ENCODE measurements around the gene RORB. TPM values are rescaled to one million over a fixed set of nuclear protein-coding genes. Genes with fewer than 3 reads are reported as not detected.

Gene RORB
- polyA plus RNA-seq, 1 experiment: not detected

- H3K4me3 ChIP-seq (ENCODE audit: low read depth, low read length): no peak overlapping the region
- POLR2A ChIA-PET: no interaction called here
- no peaks in the 10 kb centered on the region for H3K27me3 ChIP-seq (ENCODE audit: control insufficient read depth, insufficient read depth, low read length)
- no peak for DNase-seq (ENCODE audit: low read depth)
- CTCF ChIA-PET: no interaction called here
- no peaks in the 10 kb centered on the region for H3K36me3 ChIP-seq (ENCODE audit: control insufficient read depth, insufficient read depth, low read length)
- no peak for TF ChIP-seq CTCF (IDR thresholded peaks at IDR 0.05; ENCODE audit: insufficient read depth, low read depth, low read length)
These were observed 112.7 kb downstream of the RORB start for GRCh38 chr9:74609671-74610405.

GRCh38 chr9:74610523-74611061 lies 113.5 kb downstream of the RORB start:
- DNase-seq (ENCODE audit: low read depth): no peak
- POLR2A ChIA-PET: no interaction called here

DNA sequence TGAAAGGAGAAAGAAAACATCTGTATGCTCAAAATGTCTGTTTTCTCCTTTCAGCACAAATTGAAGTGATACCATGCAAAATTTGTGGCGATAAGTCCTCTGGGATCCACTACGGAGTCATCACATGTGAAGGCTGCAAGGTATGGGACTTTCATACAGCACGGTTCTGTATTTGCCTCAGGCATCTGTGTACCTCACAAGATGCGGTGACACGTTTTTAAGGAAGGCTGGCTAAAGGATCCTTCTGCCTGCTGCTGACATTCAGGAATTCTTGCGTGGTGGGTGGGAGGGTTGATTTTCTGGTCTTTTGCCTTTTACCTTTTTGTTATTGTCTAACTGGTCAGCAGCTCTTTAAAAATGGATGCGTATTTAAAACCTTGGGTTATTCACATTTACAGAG lies 133.1 kb downstream of the RORB start:
- H3K4me3 ChIP-seq (ENCODE audit: low read depth, low read length): no peak overlapping the region

More at GRCh38 chr9:74610523-74611061, 113.5 kb downstream of the RORB start:
- CTCF ChIA-PET: no interaction called here
- Histone ChIP-seq H3K36me3 (ENCODE audit: control insufficient read depth, insufficient read depth, low read length) (no peaks in the 10 kb centered on the region), H3K27me3 (ENCODE audit: control insufficient read depth, insufficient read depth, low read length) (no peaks in the 10 kb centered on the region), H3K4me3 (ENCODE audit: low read depth, low read length) (no peak overlapping the region)
- TF ChIP-seq CTCF (IDR thresholded peaks at IDR 0.05; ENCODE audit: insufficient read depth, low read depth, low read length): no peak

GRCh38 chr9:74639112-74639511 lies 142.0 kb downstream of the RORB start:
- no peak overlapping the region for H3K4me3 ChIP-seq (ENCODE audit: low read depth, low read length)
- ChIA-PET CTCF (interaction anchor here (0.6 kb wide), 1 partner anchor 358 kb away, joined by 3 read pairs; no protein-coding TSS in a partner anchor), POLR2A (no interaction called here)
- no peaks in the 10 kb centered on the region for H3K27me3 ChIP-seq (ENCODE audit: control insufficient read depth, insufficient read depth, low read length)
- no peak for TF ChIP-seq CTCF (IDR thresholded peaks at IDR 0.05; ENCODE audit: insufficient read depth, low read depth, low read length)
- H3K36me3 ChIP-seq (ENCODE audit: control insufficient read depth, insufficient read depth, low read length): no peaks in the 10 kb centered on the region
- no peak for DNase-seq (ENCODE audit: low read depth)

More for the DNA sequence above, 133.1 kb downstream of the RORB start:
- H3K36me3 ChIP-seq (ENCODE audit: control insufficient read depth, insufficient read depth, low read length): no peaks in the 10 kb centered on the region
- no peaks in the 10 kb centered on the region for H3K27me3 ChIP-seq (ENCODE audit: control insufficient read depth, insufficient read depth, low read length)
- no peak for DNase-seq (ENCODE audit: low read depth)
- ChIA-PET POLR2A (no interaction called here), CTCF (no interaction called here)
- no peak for TF ChIP-seq CTCF (IDR thresholded peaks at IDR 0.05; ENCODE audit: insufficient read depth, low read depth, low read length)

GRCh38 chr9:74642376-74642775 lies 145.2 kb downstream of the RORB start:
- CTCF ChIA-PET: interaction anchor here (1.3 kb wide), 1 partner anchor 13 kb away, joined by 4 read pairs; no protein-coding TSS in a partner anchor
- Histone ChIP-seq H3K27me3 (ENCODE audit: control insufficient read depth, insufficient read depth, low read length) (no peaks in the 10 kb centered on the region), H3K36me3 (ENCODE audit: control insufficient read depth, insufficient read depth, low read length) (no peaks in the 10 kb centered on the region), H3K4me3 (ENCODE audit: low read depth, low read length) (no peak overlapping the region)
- POLR2A ChIA-PET: no interaction called here
- no peak for DNase-seq (ENCODE audit: low read depth)
- TF ChIP-seq CTCF (IDR thresholded peaks at IDR 0.05; ENCODE audit: insufficient read depth, low read depth, low read length): no peak

Measured in BJ (cell line).